CD1c-positive myeloid dendritic cell (primary cell): ENCODE measurements around the gene MST1.

Source experiments
- DNase-seq: peaks from one replicate; pipeline ENCODE4 v3.0.0-alpha.2; 2016; ENCODE audit errors: extremely low spot score

Gene MST1

GRCh38 chr3:49689046-49689907, at the start of gene MST1, which contains the start of gene RNF123:
Gene MST1 (minus strand): TSS chr3:49689474. CDS start chr3:49688691, 783 bp downstream.
Gene RNF123 (plus strand): TSS chr3:49689557. CDS start chr3:49691166, 1,609 bp downstream.
- peak; percentile 95 for DNase-seq

- DNase-seq, result no peak
Observed at GRCh38 chr3:49738067-49738713, 48.9 kb upstream of the MST1 start.

GRCh38 chr3:49734752-49735151, 45.5 kb upstream of the MST1 start:
- DNase-seq, result no peak

- DNase-seq, result no peak
Observed at GRCh38 chr3:49733551-49733950, 44.3 kb upstream of the MST1 start.

GRCh38 chr3:49732597-49732996, 43.3 kb upstream of the MST1 start:
- DNase-seq, result no peak

GRCh38 chr3:49729966-49730609, 40.8 kb upstream of the MST1 start:
- no peak for DNase-seq

- no peak for DNase-seq
Observed at GRCh38 chr3:49727924-49728361, 38.7 kb upstream of the MST1 start.

- DNase-seq, result no peak
Observed at GRCh38 chr3:49727154-49727923, 38.1 kb upstream of the MST1 start.

GRCh38 chr3:49725906-49726681, 36.8 kb upstream of the MST1 start:
- no peak for DNase-seq

- DNase-seq, result peak; percentile 20
Observed at GRCh38 chr3:49724586-49724985, 35.3 kb upstream of the MST1 start.

- DNase-seq, result peak; percentile 99
Observed at GRCh38 chr3:49723628-49724551, 34.6 kb upstream of the MST1 start, which contains the start of gene GMPPB. Gene GMPPB (minus strand): TSS chr3:49723951. CDS start chr3:49723726, 225 bp downstream.

GRCh38 chr3:49723296-49723627, 34.0 kb upstream of the MST1 start:
- DNase-seq, result peak; percentile 43

- no peak for DNase-seq
Observed at GRCh38 chr3:49722896-49723295, 33.6 kb upstream of the MST1 start.

- DNase-seq, result no peak
Observed at GRCh38 chr3:49721896-49722781, 32.9 kb upstream of the MST1 start.

GRCh38 chr3:49721596-49721895, 32.3 kb upstream of the MST1 start:
- DNase-seq, result no peak

- DNase-seq, result no peak
Observed at GRCh38 chr3:49720855-49721595, 31.8 kb upstream of the MST1 start.

GRCh38 chr3:49719214-49719884, 30.1 kb upstream of the MST1 start, which contains the start of gene AMIGO3:
Gene AMIGO3 (minus strand): TSS chr3:49719684. CDS start chr3:49719465, 219 bp downstream.
- DNase-seq, result peak; percentile 97

- DNase-seq, result no peak
Observed at GRCh38 chr3:49718858-49719213, 29.6 kb upstream of the MST1 start.
